Right renal cortex interstitium (tissue), 3 donors: ENCODE data around the gene ENKUR. TPM values are rescaled to one million over a fixed set of nuclear protein-coding genes. Genes with fewer than 3 reads are reported as not detected.
"Not testable (repeated sequence)": the region's sequence is repeated elsewhere in the genome, so short reads cannot be mapped to it uniquely, and the experiment has no call there.

Experiments used
- DNase-seq, 3 donors: peaks; one replicate each; pipeline ENCODE4 v3.0.0-alpha.2; 2013; ENCODE audit warnings: low read depth in 3 of 3, low spot score in 2 of 3
- polyA plus RNA-seq, 3 donors: library from polyadenylated mRNA; unstranded; fragments of 120-200 nt; gene quantifications; one replicate each; pipeline ENCODE4 v1.2.1, GENCODE V29; 2013; ENCODE audit not compliant: insufficient read length in 3 of 3

Gene ENKUR
- polyA plus RNA-seq, 3 donors: 4.9 to 5.6 (median 5.5) TPM

- DNase-seq: no peak
These were observed 36.3 kb downstream of the ENKUR start for GRCh38 chr10:24979685-24980084.

GRCh38 chr10:24974976-24975375 is 41.0 kb downstream of the ENKUR start:
- no peak for DNase-seq

GRCh38 chr10:24973163-24973562 is 42.8 kb downstream of the ENKUR start:
- no peak for DNase-seq

- no peak for DNase-seq
These were observed 44.6 kb downstream of the ENKUR start for GRCh38 chr10:24971374-24971773.

- DNase-seq: no peak
These were observed 46.1 kb downstream of the ENKUR start for GRCh38 chr10:24969841-24970281.

- not testable (repeated sequence) for DNase-seq
These were observed 47.0 kb downstream of the ENKUR start for GRCh38 chr10:24968951-24969350.

GRCh38 chr10:24968349-24968748 is 47.6 kb downstream of the ENKUR start:
- DNase-seq: no peak

GRCh38 chr10:24966962-24967481 is 48.9 kb downstream of the ENKUR start:
- no peak for DNase-seq

- no peak for DNase-seq
These were observed 50.9 kb downstream of the ENKUR start for GRCh38 chr10:24965051-24965450.

- no peak for DNase-seq
These were observed 52.4 kb downstream of the ENKUR start for GRCh38 chr10:24963521-24964041.

GRCh38 chr10:24962995-24963394 is 53.0 kb downstream of the ENKUR start:
- DNase-seq: no peak

- no peak for DNase-seq
These were observed 54.4 kb downstream of the ENKUR start for GRCh38 chr10:24961582-24961981.

- DNase-seq: no peak
These were observed 56.6 kb downstream of the ENKUR start for GRCh38 chr10:24959382-24959730.

GRCh38 chr10:24958721-24959381 is 57.1 kb downstream of the ENKUR start:
- DNase-seq: peak; percentile 74 to 76 (median 74)

GRCh38 chr10:24958091-24958720 is 57.8 kb downstream of the ENKUR start:
- DNase-seq: no peak

GRCh38 chr10:24957624-24958051 is 58.3 kb downstream of the ENKUR start:
- not testable (repeated sequence) for DNase-seq

- no peak for DNase-seq
These were observed 62.3 kb downstream of the ENKUR start for GRCh38 chr10:24953675-24954074.

- DNase-seq: peak in 1 of 3 donors; percentile 41
These were observed 63.0 kb downstream of the ENKUR start for GRCh38 chr10:24952707-24953645.

- DNase-seq: peak in 1 of 3 donors; percentile 45
These were observed 63.7 kb downstream of the ENKUR start, which contains the start of gene PRTFDC1 for GRCh38 chr10:24952143-24952706. PRTFDC1 (minus strand) TSS chr10:24952606; CDS start chr10:24952575, 31 bp downstream.
